ENCODE measurements around the gene PTPRG.
A peak's percentile ranks its signal among the peaks of the same experiment; 100 is the strongest.

Gene PTPRG

GRCh38 chr3:62261121-62261520 lies 699.8 kb downstream of the PTPRG start:
- DNase-seq (ENCODE audit: low read depth, low spot score) = no peak

GRCh38 chr3:62261736-62262135 lies 700.4 kb downstream of the PTPRG start:
- no peak for DNase-seq (ENCODE audit: low read depth, low spot score)

GRCh38 chr3:62265528-62265927 lies 704.2 kb downstream of the PTPRG start:
- DNase-seq (ENCODE audit: low read depth, low spot score) = no peak

GRCh38 chr3:62266668-62267283 lies 705.4 kb downstream of the PTPRG start:
- DNase-seq (ENCODE audit: low read depth, low spot score) = no peak

- no peak for DNase-seq (ENCODE audit: low read depth, low spot score)
Measured at GRCh38 chr3:62276658-62277180, 715.3 kb downstream of the PTPRG start.

- no peak for DNase-seq (ENCODE audit: low read depth, low spot score)
Measured at GRCh38 chr3:62277450-62277849, 716.1 kb downstream of the PTPRG start.

GRCh38 chr3:62277986-62278385 lies 716.6 kb downstream of the PTPRG start:
- DNase-seq (ENCODE audit: low read depth, low spot score) = no peak

- no peak for DNase-seq (ENCODE audit: low read depth, low spot score)
Measured at GRCh38 chr3:62281726-62282125, 720.4 kb downstream of the PTPRG start.

GRCh38 chr3:62284442-62284841 lies 723.1 kb downstream of the PTPRG start:
- DNase-seq (ENCODE audit: low read depth, low spot score) = no peak

GRCh38 chr3:62287392-62287927 lies 726.1 kb downstream of the PTPRG start:
- DNase-seq (ENCODE audit: low read depth, low spot score) = no peak

- no peak for DNase-seq (ENCODE audit: low read depth, low spot score)
Measured at GRCh38 chr3:62289922-62290321, 728.6 kb downstream of the PTPRG start.

GRCh38 chr3:62293051-62293780 lies 731.8 kb downstream of the PTPRG start:
- DNase-seq (ENCODE audit: low read depth, low spot score) = no peak

- no peak for DNase-seq (ENCODE audit: low read depth, low spot score)
Measured at GRCh38 chr3:62295571-62295970, 734.2 kb downstream of the PTPRG start.

- DNase-seq (ENCODE audit: low read depth, low spot score) = no peak
Measured at GRCh38 chr3:62300617-62301016, 739.2 kb downstream of the PTPRG start.

GRCh38 chr3:62312201-62312600 lies 750.8 kb downstream of the PTPRG start:
- DNase-seq (ENCODE audit: low read depth, low spot score) = no peak

GRCh38 chr3:62316525-62316924 lies 755.2 kb downstream of the PTPRG start:
- DNase-seq (ENCODE audit: low read depth, low spot score) = no peak

GRCh38 chr3:62318365-62318751 lies 757.0 kb downstream of the PTPRG start:
- no peak for DNase-seq (ENCODE audit: low read depth, low spot score)

GRCh38 chr3:62318752-62319569 lies 757.6 kb downstream of the PTPRG start:
- DNase-seq (ENCODE audit: low read depth, low spot score) = peak; percentile 38

- DNase-seq (ENCODE audit: low read depth, low spot score) = no peak
Measured at GRCh38 chr3:62319570-62320243, 758.3 kb downstream of the PTPRG start.

- DNase-seq (ENCODE audit: low read depth, low spot score) = no peak
Measured at GRCh38 chr3:62323241-62323640, 761.9 kb downstream of the PTPRG start.

GRCh38 chr3:62325896-62326295 lies 764.5 kb downstream of the PTPRG start:
- DNase-seq (ENCODE audit: low read depth, low spot score) = no peak

- no peak for DNase-seq (ENCODE audit: low read depth, low spot score)
Measured at GRCh38 chr3:62329971-62330370, 768.6 kb downstream of the PTPRG start.
